WERI-Rb-1 (cell line): ENCODE data around the gene EYA4.

Experiments
- DNase-seq: peaks from one replicate; pipeline ENCODE4 v3.0.0-alpha.2; 2020
- H3K27ac ChIP-seq: fragments of 250-450 bp; sonication (Bioruptor Pico); 2 replicates; pipeline ENCODE4 v1.5.1; 2020; ENCODE audit warnings: mild to moderate bottlenecking, moderate library complexity
- H3K27me3 ChIP-seq: fragments of 250-450 bp; sonication (Bioruptor Pico); 2 replicates; pipeline ENCODE4 v1.5.1; 2021; ENCODE audit warnings: mild to moderate bottlenecking, low read depth, moderate library complexity; ENCODE audit not compliant: insufficient read depth, severe bottlenecking
- H3K36me3 ChIP-seq: fragments of 250-450 bp; sonication (Bioruptor Pico); 2 replicates; pipeline ENCODE4 v1.5.1; 2020; ENCODE audit warnings: mild to moderate bottlenecking, moderate library complexity
- H3K4me3 ChIP-seq: 2 replicates; pipeline ENCODE4 v1.5.1; 2011; ENCODE audit warnings: low read depth, mild to moderate bottlenecking, control low read depth, low read length
- H3K9me3 ChIP-seq: fragments of 250-450 bp; sonication (Bioruptor Pico); 2 replicates; pipeline ENCODE4 v1.5.1; 2021; ENCODE audit warnings: mild to moderate bottlenecking, moderate library complexity; ENCODE audit not compliant: severe bottlenecking
- TF ChIP-seq, protein P1 (sequence below): IDR thresholded peaks from 2 replicates; pipeline ENCODE4 v1.5.1; 2011; ENCODE audit warnings: low read depth, mild to moderate bottlenecking, control low read depth, inconsistent platforms, low read length

Gene EYA4

GRCh38 chr6:133577851-133578250, 336.7 kb downstream of the EYA4 start:
- DNase-seq, result no peak
- Histone ChIP-seq H3K27ac (no peak overlapping the region), H3K27me3 (peaks cover 42% of the 10 kb centered on the region), H3K9me3 (no peaks in the 10 kb centered on the region), H3K4me3 (no peak overlapping the region), H3K36me3 (no peaks in the 10 kb centered on the region)
- TF ChIP-seq, protein P1, sequence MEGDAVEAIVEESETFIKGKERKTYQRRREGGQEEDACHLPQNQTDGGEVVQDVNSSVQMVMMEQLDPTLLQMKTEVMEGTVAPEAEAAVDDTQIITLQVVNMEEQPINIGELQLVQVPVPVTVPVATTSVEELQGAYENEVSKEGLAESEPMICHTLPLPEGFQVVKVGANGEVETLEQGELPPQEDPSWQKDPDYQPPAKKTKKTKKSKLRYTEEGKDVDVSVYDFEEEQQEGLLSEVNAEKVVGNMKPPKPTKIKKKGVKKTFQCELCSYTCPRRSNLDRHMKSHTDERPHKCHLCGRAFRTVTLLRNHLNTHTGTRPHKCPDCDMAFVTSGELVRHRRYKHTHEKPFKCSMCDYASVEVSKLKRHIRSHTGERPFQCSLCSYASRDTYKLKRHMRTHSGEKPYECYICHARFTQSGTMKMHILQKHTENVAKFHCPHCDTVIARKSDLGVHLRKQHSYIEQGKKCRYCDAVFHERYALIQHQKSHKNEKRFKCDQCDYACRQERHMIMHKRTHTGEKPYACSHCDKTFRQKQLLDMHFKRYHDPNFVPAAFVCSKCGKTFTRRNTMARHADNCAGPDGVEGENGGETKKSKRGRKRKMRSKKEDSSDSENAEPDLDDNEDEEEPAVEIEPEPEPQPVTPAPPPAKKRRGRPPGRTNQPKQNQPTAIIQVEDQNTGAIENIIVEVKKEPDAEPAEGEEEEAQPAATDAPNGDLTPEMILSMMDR, result no peak
